Measurements from ENCODE around the gene EZH1.

DNA sequence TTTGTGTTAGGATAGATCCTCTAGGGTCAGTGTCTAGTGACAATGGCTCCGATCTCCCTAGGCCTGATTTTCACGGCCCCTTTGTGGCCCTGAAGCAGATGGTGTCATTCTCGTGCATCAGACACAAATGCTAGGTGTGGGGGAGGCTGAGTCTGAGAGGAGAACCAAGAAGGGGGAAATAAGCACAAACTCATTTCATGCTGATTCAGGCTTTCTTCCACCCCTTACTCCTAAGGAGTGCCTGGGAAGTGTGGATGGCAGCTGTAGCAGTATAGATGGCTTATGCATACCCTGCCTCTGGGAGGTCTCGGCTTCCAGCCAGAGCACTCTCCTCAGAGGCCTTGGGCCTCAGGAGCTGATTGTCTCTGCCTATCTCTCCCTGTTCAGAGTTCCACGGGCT, 33.7 kb upstream of the EZH1 start:
- TF ChIP-seq, protein P1, sequence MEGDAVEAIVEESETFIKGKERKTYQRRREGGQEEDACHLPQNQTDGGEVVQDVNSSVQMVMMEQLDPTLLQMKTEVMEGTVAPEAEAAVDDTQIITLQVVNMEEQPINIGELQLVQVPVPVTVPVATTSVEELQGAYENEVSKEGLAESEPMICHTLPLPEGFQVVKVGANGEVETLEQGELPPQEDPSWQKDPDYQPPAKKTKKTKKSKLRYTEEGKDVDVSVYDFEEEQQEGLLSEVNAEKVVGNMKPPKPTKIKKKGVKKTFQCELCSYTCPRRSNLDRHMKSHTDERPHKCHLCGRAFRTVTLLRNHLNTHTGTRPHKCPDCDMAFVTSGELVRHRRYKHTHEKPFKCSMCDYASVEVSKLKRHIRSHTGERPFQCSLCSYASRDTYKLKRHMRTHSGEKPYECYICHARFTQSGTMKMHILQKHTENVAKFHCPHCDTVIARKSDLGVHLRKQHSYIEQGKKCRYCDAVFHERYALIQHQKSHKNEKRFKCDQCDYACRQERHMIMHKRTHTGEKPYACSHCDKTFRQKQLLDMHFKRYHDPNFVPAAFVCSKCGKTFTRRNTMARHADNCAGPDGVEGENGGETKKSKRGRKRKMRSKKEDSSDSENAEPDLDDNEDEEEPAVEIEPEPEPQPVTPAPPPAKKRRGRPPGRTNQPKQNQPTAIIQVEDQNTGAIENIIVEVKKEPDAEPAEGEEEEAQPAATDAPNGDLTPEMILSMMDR (IDR thresholded peaks at IDR 0.05) = no peak
- TF ChIP-seq POLR2AphosphoS5 (IDR thresholded peaks at IDR 0.05; ENCODE audit: insufficient read depth in 1 of 2, low read depth in 1 of 2) (no peak), POLR2A (IDR thresholded peaks at IDR 0.05) (no peak)
